ENCODE measurements around the gene SLC25A25.

The SLC25A25 gene

GRCh38 chr9:128114326-128115186, 46.5 kb downstream of the SLC25A25 start:
- peak; percentile 82 for DNase-seq

- DNase-seq, result peak; percentile 99
Measured at GRCh38 chr9:128115187-128116103, 47.4 kb downstream of the SLC25A25 start.

DNA sequence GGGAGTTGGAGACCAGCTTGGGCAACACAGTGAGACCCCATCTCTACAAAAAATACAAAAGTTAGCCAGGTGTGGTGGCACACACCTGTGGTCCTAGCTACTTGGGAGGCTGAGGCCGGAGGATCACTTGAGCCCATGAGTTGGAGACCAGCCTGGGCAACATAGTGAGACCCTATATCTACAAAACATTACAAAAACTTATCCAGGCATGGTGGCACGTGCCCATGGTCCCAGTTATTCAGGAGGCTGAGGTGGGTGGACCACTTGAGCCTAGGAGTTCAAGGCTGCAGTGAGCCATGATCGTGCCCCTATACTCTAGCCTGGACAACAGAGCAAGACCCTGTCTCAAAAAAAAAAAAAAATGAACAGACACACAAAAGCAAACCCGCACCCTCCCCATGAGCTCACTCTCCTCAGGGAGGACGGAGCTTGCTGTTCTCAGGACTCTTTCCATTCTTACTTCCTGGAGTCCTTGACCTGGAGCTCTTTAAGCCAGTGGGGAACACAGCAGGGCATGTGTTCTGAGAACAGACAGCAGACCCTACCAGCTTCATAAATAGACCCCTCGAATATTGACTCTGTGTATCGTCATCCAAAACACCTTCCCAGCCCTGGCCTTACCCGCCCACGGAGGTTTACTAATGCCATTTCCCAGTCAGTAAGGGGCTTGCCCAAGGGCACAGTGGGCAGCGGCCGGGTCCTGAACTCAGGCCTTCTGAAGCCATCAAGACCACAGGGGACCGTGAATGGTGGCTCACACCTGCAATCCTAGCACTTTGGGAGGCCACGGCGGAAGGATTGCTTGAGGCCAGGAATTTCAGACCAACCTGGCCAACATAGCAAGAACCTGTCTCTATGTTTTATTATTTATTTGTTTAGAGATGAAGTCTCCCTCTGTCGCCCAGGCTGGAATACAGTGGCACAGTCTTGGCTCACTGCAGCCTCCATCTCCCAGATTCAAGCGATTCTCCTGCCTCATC, 48.4 kb downstream of the SLC25A25 start:
- peak; percentile 38 for DNase-seq

- peak; percentile 92 for DNase-seq
Measured at GRCh38 chr9:128117613-128118471, 49.8 kb downstream of the SLC25A25 start.

GRCh38 chr9:128118472-128118857, 50.4 kb downstream of the SLC25A25 start:
- DNase-seq, result no peak

GRCh38 chr9:128118971-128119665, 51.1 kb downstream of the SLC25A25 start:
- DNase-seq, result no peak

DNA sequence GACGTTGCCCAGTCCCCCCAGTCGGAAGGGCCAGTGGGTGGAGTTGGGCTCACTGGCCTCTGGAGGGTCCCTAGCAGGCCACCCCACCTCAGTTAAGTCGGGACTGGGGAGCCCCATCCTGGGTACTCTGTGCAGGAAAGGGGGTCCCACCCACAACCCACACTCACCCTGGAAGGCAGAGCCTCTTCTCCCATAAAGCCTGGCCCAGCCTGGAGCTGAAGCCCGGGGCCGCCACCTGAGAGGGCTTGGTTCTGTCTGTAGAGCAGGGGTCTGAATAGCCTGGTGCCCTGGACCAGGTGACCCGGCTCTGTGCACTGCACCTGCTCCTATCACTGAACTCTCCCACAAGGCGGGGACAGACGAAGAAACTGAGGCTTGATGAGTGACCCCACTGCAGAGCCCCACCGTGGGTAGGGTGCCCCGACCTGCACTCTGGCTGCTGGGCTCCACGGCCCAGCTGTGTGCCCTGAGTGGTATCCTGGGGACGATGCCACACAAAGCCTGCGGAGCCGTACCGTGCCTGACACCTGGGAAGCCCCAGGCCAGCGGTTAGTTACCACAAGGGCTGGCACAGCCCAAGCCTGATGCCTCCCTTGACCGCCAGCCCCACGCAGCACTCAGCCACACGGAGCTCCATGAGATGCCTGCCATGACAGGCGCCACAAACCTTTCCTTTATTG, 52.2 kb downstream of the SLC25A25 start:
- DNase-seq, result no peak

DNA sequence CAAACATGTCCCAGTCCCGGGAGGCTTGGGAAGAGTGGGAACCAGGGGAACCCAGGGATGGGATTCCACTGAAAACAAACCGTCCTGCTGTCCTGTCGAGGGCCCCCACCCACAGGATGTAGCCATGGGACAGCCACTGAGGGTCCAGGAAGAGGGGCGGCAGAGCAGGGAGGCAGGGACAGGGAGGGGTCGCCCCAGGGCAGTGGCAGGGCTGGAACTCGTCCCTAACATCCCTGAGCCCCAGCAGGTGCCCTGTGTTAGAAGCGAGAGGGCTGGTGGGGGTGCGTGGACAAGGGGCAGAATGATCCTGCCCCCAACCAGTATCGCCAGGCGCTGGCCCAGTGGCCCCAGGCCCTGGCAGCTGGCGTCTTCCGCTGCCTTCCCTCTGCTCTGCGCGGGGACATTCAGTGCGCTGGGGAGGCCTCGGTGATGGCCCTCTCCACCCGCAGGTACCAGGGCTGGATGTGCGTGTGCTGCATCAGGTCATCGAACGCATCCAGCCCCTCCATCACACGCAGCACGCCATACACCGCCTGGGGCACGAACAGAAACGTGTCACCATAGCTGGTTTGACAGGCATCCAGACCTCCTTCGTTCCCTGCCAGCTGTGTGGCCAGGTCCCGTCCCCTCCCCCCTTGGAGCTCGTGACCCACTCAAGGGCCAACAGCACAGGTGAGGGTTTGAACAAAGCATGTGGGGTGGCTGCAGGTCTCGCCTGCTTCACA, 52.9 kb downstream of the SLC25A25 start:
- DNase-seq, result no peak

DNA sequence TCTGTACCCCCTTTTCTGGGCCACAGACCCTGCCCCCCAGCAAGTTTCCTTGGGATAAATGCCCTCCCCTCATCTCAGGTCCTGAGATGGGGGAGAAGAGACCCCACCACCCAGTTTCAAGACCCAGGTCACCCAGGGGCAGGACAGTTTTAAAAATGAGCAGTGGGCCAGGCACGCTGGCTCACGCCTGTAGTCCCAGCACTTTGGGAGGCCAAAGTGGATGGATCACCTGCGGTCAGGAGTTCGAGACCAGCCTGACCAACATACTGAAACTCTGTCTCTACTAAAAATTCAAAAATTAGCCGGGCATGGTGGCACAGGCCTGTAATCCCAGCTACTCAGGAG, 53.4 kb downstream of the SLC25A25 start:
- no peak for DNase-seq

DNA sequence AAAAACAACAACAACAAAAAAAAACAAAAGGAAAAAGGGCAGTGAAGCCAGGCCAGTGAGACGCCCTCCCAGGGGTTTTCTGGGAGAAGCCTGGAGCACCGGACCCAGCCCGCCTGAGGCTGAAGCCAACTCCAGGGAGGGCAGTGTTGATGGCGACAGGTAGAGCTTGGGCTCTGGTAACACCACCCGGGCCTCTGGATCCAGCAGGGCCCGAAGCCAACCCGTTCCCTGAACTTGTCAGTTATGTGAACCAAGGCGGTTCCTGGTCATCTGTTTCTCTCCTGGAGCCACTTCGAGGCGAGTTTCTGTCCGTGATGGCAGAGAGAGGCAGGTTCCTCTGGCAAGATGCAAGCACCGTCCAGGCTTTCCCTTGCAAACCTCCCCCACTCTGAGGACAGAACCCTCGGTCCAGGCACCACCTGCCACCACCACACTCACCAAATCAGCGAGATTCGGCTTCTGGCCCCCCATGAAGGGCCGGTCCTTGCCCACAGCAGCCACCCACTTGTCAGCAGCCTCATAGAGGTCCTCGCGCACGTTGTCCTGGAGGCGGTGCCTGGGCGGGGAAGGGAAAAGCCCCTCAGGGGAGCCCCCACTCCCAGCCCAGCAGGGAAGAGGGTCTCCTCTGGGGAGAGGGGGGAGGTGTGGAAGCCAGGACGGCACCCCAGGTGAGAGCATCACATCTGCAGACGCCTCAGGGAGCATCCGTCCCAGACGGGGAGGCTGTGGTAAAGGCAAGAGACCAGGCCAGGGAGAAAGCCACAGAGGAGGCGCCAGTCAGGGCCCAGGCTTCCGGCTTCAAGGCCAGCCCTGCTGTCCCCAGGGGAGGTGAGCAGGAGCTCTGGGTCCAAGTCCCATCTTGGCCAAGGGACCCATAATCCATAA, 54.1 kb downstream of the SLC25A25 start:
- no peak for DNase-seq

DNA sequence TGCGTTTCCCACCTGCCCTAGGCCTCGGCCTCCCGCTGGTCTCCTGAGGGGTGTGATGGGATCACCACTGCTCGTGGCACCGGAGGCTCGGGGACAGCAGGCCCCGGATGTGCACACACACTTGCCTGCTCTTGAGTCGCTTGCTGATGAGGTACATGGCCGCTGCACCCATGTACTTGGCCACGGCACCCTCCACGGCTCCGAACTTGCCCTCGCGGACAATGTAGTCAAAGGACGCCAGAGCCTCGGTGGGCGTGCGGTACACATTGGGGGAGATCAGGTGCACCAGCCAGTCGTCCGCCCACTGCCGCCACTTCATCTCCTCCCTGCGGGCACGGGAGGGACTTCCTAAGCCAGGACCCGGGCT, 54.8 kb downstream of the SLC25A25 start:
- no peak for DNase-seq

GRCh38 chr9:128123451-128124080, 55.5 kb downstream of the SLC25A25 start:
- DNase-seq, result no peak

- no peak for DNase-seq
Measured at GRCh38 chr9:128124451-128124850, 56.4 kb downstream of the SLC25A25 start.

DNA sequence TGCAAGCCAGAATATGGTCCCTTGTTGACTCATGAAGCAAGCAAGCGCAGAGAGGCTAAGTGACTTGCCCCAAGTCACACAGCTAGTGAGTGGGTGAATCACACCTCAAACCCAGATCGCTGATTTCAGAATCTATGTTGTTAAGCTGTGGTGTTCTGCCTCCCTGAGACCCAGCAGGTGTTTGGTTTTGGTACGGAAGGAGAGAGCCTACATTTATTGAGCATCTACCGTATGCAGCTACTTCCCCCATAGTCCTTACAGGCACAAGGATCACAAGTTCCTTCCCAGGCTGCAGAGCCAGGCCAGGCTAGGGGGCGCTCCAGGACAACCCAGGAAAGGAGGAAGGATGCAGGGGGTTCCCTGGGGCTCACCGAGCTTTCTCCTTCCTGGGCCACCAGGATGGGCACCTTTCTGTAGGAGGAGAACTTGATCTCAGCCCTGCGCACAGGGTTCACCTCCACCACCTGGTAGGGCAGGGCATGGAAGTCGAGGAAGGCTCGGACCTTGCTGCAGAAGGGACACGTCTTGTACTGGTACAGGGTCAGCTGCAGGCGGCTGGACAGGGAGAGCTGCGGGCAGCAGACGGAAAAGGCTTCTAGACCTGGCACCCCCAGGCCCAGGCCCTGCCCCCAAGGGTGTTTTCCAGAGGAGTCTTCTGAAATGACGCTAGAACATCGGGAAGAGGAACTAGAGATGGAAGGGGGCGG, 57.0 kb downstream of the SLC25A25 start:
- DNase-seq, result peak; percentile 80

GRCh38 chr9:128125580-128126354, 57.7 kb downstream of the SLC25A25 start:
- no peak for DNase-seq

GRCh38 chr9:128127568-128127989, 59.5 kb downstream of the SLC25A25 start, which contains the start of gene PTGES2:
Gene PTGES2, minus strand, starts transcription at chr9:128127729. Its CDS starts 12 bp downstream, at chr9:128127717.
- peak; percentile 93 for DNase-seq
